ENCODE measurements around the gene SPDYA.
A peak's percentile ranks its signal among the peaks of the same experiment; 100 is the strongest.
"Not testable (repeated sequence)": the region's sequence is repeated elsewhere in the genome, so short reads cannot be mapped to it uniquely, and the experiment has no call there.

Gene SPDYA

GRCh38 chr2:28810384-28811285 lies at the start of gene SPDYA:
Gene SPDYA, plus strand, starts transcription at chr2:28810834. Its CDS starts 5,181 bp downstream, at chr2:28816015.
- DNase-seq (ENCODE audit: low spot score) = peak; percentile 83

DNA sequence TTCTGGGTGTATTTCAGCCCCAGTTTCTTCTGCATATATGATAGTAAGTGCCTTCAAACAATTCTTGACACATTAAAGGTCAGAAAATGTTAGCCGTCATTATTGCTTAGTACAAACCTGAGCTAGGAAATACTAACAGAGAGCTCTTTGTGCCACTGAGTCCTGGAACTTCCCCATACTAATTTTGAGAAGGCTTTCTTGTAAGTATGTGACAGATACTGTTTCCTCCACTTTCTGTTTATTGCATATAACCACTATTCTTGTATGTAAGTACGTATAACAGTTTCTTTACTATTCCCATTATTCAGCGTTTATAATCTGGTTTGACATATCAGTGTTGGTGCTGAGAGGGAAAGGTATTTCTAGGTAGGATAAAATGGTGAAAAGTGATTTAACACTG lies 49.2 kb upstream of the SPDYA start:
- DNase-seq (ENCODE audit: low spot score) = no peak

GRCh38 chr2:28764909-28765711 lies 45.5 kb upstream of the SPDYA start:
- DNase-seq (ENCODE audit: low spot score) = no peak

GRCh38 chr2:28766070-28766469 lies 44.6 kb upstream of the SPDYA start:
- no peak for DNase-seq (ENCODE audit: low spot score)

DNA sequence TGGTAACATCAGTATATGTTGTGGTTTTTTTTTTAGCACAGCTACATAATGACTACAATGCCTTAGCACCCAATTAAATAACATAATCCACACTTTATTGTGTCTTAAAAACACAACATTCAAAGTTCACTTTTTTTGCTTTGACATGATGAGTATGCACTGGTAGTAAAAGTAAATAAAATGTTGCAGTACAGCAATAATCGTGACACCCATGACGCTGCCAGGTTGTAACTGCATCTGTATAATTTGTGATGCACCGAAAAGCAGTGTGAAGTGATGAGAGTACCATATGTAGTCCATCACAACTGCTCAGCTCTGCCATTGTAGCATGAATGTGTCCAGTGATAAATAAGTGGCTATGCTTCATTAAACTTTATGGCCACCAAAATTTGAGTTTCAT lies 43.3 kb upstream of the SPDYA start:
- DNase-seq (ENCODE audit: low spot score) = no peak

- DNase-seq (ENCODE audit: low spot score) = no peak
Observed at GRCh38 chr2:28768422-28768821, 42.2 kb upstream of the SPDYA start.

- DNase-seq (ENCODE audit: low spot score) = no peak
Observed at GRCh38 chr2:28768952-28769351, 41.7 kb upstream of the SPDYA start.

DNA sequence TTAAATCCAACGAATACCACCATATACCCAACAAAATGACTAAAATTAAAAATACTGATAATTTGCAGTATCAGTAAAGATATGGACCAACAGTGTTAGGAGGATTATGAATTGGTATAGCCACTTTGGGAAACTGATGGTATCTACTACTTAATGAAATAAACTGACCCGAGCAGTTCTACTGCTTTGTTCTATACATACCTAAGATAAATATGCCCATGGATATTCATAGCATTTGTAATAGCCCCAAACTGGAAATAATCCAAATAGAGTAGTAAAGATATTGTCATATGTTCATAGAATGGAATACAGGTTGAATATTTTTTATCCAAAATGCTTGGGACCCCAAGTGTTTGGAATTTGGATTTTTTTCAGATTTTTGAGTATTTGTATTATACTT lies 38.3 kb upstream of the SPDYA start:
- DNase-seq (ENCODE audit: low spot score) = no peak

GRCh38 chr2:28776471-28776870 lies 34.2 kb upstream of the SPDYA start:
- DNase-seq (ENCODE audit: low spot score) = no peak

DNA sequence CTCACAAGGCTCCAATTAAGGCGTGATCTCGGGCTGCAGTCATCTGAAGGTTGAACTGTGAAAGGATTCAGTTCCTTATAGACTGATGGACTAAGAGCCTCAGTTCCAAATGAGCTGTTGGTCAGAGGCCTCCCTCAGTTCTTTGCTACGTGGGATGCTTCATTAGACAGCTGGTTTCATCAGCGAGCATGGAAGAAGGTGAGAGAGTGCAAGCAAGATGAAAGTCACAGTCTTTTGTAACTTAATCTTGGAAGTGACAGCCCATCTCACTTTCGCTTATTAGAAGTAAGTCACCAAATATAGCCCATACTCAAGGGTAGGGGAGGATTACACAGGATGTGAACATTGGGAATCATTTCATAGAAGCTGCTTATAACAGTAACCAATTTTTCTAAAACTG lies 32.2 kb upstream of the SPDYA start:
- DNase-seq (ENCODE audit: low spot score) = no peak

DNA sequence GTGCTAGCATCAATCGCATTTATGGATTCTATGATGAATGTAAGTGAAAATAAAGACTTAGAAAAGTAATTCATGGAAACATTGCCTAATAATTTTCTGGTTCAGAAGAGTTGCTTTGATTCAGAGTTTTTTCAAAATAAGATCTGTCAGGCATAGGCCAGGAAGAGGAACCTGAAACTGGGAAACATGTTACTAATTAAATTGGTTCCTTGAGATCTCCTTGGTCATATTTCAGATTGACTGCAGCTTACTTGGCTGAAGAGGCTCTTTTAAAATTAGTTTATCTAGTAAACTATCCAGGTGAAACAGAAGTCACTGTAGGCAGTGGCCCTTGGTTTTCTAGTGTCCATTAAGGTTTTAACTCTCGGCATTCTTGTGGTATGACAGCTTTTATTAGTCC lies 31.6 kb upstream of the SPDYA start:
- no peak for DNase-seq (ENCODE audit: low spot score)

DNA sequence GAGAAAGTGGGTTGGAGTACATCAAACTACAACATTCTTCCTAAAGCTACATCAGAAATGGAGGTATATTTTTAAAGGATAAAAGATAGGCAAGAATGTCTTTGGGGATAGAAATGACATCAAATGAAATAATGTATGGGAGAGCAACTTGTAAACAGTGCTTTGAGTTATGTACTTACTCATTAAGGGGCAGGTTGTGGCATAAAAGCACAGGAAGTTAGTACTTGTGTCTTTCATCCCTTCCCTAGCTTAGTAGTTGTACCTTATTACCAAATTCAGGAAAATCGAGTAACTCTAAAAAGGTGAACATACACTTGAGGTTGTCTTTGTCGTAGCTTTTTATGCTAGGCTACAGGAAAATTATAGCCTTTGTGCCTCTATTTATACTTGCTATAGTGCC lies 30.1 kb upstream of the SPDYA start:
- no peak for DNase-seq (ENCODE audit: low spot score)

DNA sequence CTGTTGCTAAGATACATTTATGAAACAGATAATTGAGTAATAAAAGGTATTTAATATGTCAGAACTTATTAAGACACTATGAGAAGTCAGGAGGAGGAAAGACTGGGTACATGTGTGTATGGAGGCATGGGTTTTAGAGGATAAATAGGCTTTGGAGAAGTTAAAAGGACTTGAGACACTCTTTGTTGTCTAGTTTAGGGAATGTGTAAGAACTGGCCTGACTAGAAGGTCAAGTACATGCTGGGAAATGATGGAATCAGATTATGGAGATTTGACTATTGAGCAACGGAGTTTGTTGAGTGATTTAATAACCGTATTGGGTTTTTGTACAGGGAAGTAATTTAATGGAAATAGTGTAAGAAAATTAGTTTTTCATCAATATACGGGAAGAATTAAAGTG lies 28.2 kb upstream of the SPDYA start:
- no peak for DNase-seq (ENCODE audit: low spot score)

DNA sequence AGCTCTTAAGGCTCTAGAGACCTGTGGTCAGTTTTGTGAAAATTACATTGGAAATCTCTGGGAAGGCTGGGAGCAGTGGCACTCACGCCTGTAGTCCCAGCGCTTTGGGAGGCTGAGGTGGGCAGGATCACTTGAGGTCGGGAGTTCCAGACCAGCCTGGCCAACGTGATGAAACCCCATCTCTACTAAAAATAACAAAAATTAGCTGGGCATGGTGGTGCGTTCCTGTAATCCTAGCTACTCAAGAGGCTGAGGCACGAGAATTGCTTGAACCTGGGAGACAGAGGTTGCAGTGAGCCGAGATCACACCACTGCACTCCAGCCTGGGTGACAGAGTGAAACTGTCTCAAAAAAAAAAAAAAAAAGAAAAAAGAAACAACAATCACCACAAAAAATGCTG lies 26.1 kb upstream of the SPDYA start:
- not testable (repeated sequence) for DNase-seq (ENCODE audit: low spot score)

- DNase-seq (ENCODE audit: low spot score) = no peak
Observed at GRCh38 chr2:28796620-28797019, 14.0 kb upstream of the SPDYA start.

- no peak for DNase-seq (ENCODE audit: low spot score)
Observed at GRCh38 chr2:28801726-28802125, 8.9 kb upstream of the SPDYA start.

- no peak for DNase-seq (ENCODE audit: low spot score)
Observed at GRCh38 chr2:28802975-28803429, 7.6 kb upstream of the SPDYA start.

DNA sequence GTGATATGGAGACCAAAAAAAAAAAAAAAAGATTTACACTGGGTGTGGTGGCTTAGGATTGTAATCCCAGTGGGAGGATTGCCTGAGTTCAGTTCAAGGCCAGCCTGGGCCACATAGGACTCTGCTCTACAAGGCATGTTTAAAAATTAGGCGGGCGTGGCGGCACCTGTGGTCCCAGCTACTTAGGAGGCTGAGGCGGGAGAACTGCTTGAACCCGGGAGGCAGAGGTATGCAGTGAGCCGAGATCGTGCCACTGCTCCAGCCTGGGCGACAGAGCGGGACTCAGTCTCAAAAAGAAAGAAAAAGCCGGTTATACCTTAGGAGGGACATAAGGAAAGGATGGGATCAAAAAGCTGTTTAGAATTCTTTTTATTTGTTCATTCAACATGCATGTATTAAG lies 707 bp upstream of the SPDYA start:
- DNase-seq (ENCODE audit: low spot score) = no peak

DNA sequence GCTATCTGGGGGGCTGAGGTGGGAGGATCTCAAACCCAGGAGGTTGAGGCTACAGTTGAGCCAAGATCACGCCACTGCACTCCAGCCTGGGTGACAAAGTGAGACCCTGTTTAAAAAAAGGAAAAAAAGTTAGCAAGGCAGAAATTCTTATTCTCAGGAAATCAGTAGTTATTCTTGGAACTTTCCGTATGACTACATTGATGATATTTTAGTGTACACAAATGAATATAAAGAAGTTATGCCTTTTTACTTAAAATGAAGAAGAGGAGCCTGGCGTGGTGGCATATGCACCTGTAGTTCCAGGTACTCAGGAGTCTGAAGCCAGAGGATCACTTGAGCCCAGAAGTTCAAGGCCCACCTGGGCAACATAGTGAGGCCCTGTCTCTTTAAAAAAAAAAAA lies 7.4 kb downstream of the SPDYA start:
- DNase-seq (ENCODE audit: low spot score) = no peak

DNA sequence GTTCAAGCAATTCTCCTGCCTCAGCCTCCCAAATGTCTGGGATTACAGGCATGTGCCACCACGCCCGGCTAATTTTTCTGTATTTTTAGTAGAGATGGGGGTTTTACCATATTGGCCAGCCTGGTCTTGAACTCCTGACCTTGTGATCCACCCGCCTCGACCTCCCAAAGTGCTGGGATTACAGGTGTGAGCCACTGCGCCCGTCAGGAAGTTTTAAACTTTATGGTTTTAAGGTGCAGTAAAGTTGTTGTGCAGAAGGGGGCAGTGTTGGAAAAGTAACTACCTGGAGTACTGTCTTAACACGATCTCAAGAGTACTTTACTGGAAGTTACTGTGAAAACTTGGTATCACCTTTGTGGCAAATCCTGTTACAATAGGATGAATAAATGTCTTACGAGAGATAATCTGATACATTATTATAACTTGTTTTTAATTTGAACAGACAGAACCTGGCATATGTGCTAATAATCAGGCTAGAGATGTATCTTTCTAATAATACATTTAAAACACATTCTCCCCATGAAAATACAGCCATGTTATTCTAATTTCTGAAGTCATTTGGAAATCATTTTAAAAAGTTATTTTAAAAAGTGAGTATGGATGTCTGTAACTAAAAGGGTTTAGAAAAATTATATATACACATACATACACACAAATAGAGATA lies 10.8 kb downstream of the SPDYA start:
- DNase-seq (ENCODE audit: low spot score) = peak; percentile 45

DNA sequence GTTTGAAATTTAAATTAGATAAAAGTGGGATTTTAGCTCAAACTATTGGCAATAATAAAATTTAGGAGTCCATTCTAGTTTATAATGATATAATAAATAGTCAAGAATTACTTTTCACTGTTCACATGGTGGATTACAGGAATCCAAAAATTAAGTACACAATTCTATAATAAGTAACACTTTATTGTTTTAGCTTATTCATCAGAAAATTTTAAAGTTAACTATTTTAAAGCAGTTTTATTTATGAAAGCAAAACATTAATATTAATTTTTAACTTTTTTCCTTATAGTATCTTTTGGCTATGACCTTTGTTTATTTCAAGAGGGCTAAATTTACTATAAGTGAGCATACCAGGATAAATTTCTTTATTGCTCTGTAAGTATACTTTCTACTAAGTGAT lies 11.4 kb downstream of the SPDYA start:
- DNase-seq (ENCODE audit: low spot score) = no peak

- DNase-seq (ENCODE audit: low spot score) = no peak
Observed at GRCh38 chr2:28824207-28824606, 13.6 kb downstream of the SPDYA start.

GRCh38 chr2:28824870-28825269 lies 14.2 kb downstream of the SPDYA start:
- DNase-seq (ENCODE audit: low spot score) = no peak

Measured in D341Med (cell line).